DMS153 (cell line): ENCODE data around the gene TDO2.
"Not testable (repeated sequence)": the region's sequence is repeated elsewhere in the genome, so short reads cannot be mapped to it uniquely, and the experiment has no call there.

ENCODE experiments used
- DNase-seq: peaks from one replicate; lab custom pipeline; 2025; lab: John Stamatoyannopoulos, UW

The TDO2 gene

GRCh38 chr4:155908187-155909139, 5.0 kb downstream of the TDO2 start:
- no peak for DNase-seq

DNA sequence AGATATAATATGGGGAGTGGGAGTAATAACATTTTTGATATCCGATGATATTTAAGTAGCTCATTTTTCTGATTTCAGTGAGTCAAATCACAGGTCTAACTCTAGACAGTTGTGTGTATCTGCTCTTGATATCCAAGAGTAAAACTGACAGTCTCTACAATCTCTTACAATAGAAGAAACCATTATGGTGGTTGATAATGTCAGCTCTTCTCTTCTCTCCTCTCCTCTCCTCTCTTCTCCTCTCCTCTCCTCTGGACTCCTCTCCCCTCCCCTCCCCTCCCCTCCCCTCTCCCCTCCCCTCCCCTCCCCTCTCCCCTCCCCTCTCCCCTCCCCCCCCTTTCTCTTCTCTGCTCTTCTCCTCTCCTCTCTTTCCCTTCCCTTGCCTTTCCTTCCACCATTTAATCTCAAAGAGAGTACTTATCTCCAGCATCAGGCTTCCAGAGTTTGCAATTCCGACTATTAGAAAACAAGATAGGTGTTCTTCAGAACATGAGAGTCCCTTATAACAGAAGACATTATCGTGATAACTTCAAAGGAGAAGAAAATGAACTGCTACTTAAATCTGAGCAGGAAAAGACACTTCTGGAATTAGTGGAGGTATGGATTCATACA, 6.2 kb downstream of the TDO2 start:
- DNase-seq = no peak

- DNase-seq = no peak
Observed at GRCh38 chr4:155911905-155912304, 8.4 kb downstream of the TDO2 start.

DNA sequence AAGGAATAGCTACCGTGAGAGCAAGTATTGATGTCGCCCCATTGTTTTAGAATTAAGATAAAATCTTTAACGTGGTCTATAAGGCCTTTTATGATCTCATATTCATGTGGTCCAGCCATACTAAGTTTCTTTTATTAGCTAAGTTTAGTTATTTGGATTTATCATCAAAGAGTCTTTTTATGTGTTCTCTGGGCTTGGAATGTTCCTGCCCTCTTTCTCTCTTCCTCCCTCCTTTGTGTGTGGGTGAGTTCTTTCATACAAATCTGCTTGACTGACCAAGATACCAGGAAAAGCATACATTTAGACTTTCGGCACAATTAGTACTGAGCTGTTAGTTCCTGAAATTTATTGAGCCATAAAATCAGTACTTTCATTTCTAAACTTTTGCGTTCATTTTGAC, 11.3 kb downstream of the TDO2 start:
- DNase-seq = no peak

DNA sequence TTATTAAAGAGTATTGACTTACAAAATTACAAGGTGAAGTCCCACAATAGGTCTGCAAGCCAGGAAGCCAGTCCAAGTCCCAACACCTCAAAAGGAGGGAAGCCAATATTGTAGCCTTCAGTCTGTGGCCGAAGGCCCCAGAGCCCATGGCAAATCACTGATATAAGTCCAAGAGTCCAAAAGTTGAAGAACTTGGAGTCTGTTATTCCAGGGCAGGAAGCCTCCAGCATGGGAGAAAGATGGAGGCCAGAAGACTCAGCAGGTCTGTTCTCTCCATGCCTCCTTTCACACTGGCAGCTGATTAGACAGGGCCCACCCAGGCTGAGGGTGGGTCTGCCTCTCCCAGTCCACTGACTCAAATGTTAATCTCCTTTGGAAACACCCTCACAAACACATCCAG, 18.1 kb downstream of the TDO2 start:
- DNase-seq = no peak

DNA sequence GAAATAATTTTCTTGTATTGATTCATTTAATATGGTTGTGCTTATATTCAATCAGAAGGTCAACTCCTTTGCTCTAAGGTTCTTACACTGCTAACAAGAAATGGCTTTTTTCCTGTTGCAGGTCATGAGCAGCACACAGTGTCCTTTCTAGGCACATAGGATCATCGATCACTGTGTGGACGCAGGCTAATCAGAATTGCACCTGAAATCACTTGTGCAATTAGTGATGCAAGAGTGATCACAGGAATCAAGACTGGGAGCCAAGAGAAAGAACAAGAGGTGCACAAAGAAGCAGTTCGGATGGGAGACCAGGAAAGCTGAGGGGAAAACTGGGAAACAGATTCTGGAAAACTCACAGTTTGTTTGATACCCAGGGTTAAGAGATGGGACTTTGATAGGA, 21.1 kb downstream of the TDO2 start:
- DNase-seq = no peak

- DNase-seq = no peak
Observed at GRCh38 chr4:155929833-155930232, 26.3 kb downstream of the TDO2 start.

DNA sequence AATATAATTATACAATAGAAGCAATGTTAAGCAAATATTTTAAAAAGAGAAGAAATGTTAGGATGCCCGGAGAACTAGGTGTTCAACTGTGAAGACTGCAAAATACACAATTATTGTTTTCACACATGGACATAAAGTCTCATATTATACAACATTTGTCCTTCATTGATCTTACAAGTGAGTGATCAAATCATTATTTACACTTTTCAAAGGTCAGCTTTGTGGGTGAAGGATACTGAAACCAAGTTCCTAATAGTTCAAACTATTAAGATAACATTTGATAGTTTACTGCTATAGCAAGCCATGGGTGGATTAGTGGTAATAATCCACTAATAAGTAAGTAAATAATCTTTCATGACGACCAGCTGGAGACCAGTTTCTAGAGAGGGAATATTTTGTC, 26.8 kb downstream of the TDO2 start:
- no peak for DNase-seq

DNA sequence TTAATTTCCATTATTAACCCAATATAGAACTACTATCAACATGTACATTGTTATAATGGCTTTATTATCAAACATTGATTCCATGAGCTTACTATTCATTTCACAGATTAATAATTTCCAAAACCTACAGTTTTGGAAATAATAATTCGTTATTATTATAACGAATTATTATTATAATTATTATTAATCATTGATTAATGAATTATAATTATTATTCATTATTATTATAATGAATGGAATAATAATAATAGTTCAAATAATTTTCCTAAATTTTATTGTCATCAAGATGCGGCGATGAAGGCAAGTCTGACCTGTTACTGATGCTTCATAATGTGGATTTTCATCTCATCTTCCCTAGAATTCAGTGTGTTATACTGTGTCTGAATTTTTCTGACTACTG, 28.1 kb downstream of the TDO2 start:
- DNase-seq = no peak

DNA sequence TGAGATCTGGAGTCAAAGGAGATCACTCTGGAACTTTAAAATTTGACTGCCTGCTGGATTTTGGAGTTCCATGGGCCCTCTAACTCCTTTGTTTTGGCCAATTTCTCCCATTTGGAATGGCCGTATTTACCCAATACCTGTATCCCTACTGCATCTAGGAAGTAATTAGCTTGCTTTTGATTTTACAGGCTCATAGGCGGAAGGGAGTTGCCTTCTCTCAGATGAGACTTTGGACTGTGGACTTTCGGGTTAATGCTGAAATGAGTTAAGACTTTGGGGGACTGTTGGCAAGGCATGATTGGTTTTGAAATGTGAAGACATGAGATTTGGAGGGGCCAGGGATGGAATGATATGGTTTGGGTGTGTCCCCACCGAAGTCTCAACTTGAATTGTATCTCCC, 31.1 kb downstream of the TDO2 start:
- DNase-seq = not testable (repeated sequence)

GRCh38 chr4:155935389-155935986, 32.0 kb downstream of the TDO2 start:
- no peak for DNase-seq

- DNase-seq = no peak
Observed at GRCh38 chr4:155941085-155941790, 37.7 kb downstream of the TDO2 start.

DNA sequence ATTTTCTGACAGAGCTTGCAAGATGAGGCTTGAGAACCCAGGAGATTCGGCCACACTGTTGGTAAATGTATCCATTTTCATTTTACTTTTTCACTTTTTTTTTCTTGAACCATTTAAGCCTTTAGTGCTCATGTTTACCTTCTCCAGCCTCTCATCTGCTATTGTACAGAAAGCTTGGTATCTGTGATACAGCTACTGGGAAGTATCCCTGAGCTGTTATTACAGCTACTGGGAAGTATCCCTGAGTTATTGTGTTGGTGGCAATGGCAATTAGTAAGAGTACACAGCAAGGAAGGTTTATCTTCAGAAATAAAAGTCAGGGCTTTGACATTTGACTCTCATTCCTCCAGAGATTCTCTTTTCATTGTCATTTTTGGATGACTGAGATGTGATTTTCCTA, 38.3 kb downstream of the TDO2 start:
- no peak for DNase-seq

DNA sequence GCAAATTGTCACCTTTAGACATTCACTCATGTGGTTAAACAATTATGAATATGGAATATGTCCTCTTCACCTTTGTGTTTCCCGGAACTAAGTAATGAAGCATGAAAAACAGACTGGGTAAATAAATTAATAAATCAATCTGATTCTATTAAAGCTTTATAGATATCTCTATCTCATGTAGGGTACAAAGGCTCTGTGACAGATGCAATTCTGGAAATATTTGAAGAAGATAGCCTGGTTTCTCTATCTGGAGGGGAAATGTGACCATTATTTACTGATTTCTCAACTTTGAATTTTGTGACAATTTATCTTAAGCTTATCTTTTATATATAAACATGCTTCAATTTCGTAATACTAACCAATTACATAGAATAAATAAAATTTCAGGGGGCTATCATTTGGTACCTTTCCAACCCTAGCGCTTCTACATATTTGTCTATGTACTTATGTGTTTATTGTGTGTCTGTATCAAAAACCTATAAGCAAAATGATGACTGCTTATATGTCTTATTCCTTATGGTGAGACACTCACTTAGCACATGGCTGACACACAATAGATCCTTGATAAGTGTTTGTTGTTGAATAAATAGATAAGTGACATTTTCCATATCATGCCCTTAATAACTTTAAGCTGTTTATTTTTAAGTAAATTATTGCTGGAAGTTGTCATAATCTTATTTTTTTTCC, 40.3 kb downstream of the TDO2 start:
- no peak for DNase-seq

- DNase-seq = no peak
Observed at GRCh38 chr4:155944516-155944915, 41.0 kb downstream of the TDO2 start.

DNA sequence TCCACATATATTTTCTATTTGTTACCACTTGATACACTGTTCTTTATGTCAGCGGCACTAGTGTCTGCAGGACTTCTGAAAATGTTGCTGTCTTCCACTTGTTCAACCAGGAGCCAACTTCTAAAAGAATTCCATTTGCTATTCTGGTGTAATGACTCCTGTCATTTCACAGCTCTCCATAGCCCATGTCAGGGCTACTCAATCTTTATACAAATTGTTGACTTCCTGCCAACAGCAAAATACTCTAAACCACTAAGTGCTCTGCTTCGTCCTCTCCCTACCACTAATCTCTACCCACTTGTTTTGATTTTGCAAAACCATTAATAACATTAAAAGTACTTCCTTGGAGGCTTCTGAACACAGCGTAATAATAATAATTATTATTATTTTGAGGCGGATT, 43.0 kb downstream of the TDO2 start:
- DNase-seq = no peak

- DNase-seq = no peak
Observed at GRCh38 chr4:155948541-155948940, 45.0 kb downstream of the TDO2 start.

DNA sequence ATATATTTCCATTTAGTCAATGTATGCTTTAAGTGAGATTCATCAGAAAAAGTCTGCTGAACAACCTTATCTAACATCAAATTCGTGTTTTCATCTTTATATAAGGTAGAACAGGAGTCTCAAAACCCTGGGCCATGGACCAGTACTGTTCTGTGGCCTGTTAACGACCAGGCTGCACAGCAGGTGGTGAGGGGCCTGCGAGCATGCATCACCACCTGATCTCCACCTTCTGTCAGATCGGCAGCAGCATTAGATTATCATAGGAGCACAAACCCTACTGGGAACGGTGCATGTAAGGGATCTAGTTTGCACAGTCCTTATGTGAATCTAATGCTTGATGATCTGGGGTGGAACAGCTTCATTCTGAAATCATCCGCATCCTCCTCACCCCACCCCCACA, 47.0 kb downstream of the TDO2 start:
- DNase-seq = no peak

- DNase-seq = no peak
Observed at GRCh38 chr4:155952501-155952901, 49.0 kb downstream of the TDO2 start.

- peak; percentile 65 for DNase-seq
Observed at GRCh38 chr4:155953151-155954117, 49.9 kb downstream of the TDO2 start, which contains the start of gene CTSO. TSS of gene CTSO (minus strand) at chr4:155953866. CDS start at chr4:155953847, 19 bp downstream.
